SJCRH30 (cell line): ENCODE results near the gene MYO1E. TPM values are rescaled to one million over a fixed set of nuclear protein-coding genes. Genes with fewer than 3 reads are reported as not detected.
A peak's percentile ranks its signal among the peaks of the same experiment; 100 is the strongest.
"Not testable (repeated sequence)": the region's sequence is repeated elsewhere in the genome, so short reads cannot be mapped to it uniquely, and the experiment has no call there.

Experiments used
- DNase-seq, 2 experiments: peaks; one replicate each; pipeline ENCODE4 v3.0.0-alpha.2; 2015 to 2020
- H3K27ac ChIP-seq: fragments of 250-450 bp; sonication (Bioruptor Pico); 2 replicates; pipeline ENCODE4 v1.5.1; 2020; ENCODE audit warnings: mild to moderate bottlenecking, moderate library complexity
- H3K27me3 ChIP-seq: fragments of 250-450 bp; sonication (Bioruptor Pico); 2 replicates; pipeline ENCODE4 v1.5.1; 2020; ENCODE audit warnings: mild to moderate bottlenecking, moderate library complexity
- H3K36me3 ChIP-seq: fragments of 250-450 bp; sonication (Bioruptor Pico); 2 replicates; pipeline ENCODE4 v1.5.1; 2020; ENCODE audit warnings: mild to moderate bottlenecking, moderate library complexity
- H3K4me1 ChIP-seq: fragments of 250-450 bp; sonication (Bioruptor Pico); 2 replicates; pipeline ENCODE4 v1.5.1; 2020; ENCODE audit warnings: mild to moderate bottlenecking, moderate library complexity
- H3K4me3 ChIP-seq: fragments of 250-450 bp; sonication (Bioruptor Pico); 2 replicates; pipeline ENCODE4 v1.5.1; 2020; ENCODE audit warnings: mild to moderate bottlenecking, moderate library complexity
- H3K9me3 ChIP-seq: fragments of 250-450 bp; sonication (Bioruptor Pico); replicated peaks from 2 replicates; pipeline ENCODE4 v1.5.1; 2020; ENCODE audit warnings: mild to moderate bottlenecking, moderate library complexity
- total RNA-seq: library from RNA; depleted of rRNA; stranded (reverse); fragments of >200 nt; shearing (Covaris generic); gene quantifications from 2 replicates; pipeline ENCODE4 v1.2.3, GENCODE V29; 2014

Gene MYO1E
- total RNA-seq, 1 experiment from 2014 or later: 176 TPM

DNA sequence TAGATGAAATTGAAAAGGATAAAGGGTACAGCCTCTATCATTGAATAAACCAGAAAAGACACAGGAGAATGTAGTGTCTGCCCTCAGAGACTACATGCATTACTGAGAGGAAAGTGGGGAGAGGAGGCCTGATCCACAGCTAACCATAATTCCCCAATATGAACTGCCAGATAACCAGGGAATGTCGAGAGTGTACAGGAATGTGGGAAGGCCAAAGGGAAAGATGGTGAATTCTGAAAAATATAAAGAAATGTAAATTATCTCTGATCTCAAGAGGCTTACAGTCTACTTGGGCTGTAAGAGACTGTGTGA is 22.3 kb downstream of the MYO1E start:
- no peaks in the 10 kb centered on the region; the same call in 1 of the 2 replicates for H3K4me1 ChIP-seq
- DNase-seq: no peak
- no peaks in the 10 kb centered on the region for H3K27me3 ChIP-seq
- peaks cover 3% of the 10 kb centered on the region for H3K36me3 ChIP-seq
- H3K27ac ChIP-seq: no peak overlapping the region
- no peaks in the 10 kb centered on the region for H3K9me3 ChIP-seq
- H3K4me3 ChIP-seq: no peak overlapping the region

DNA sequence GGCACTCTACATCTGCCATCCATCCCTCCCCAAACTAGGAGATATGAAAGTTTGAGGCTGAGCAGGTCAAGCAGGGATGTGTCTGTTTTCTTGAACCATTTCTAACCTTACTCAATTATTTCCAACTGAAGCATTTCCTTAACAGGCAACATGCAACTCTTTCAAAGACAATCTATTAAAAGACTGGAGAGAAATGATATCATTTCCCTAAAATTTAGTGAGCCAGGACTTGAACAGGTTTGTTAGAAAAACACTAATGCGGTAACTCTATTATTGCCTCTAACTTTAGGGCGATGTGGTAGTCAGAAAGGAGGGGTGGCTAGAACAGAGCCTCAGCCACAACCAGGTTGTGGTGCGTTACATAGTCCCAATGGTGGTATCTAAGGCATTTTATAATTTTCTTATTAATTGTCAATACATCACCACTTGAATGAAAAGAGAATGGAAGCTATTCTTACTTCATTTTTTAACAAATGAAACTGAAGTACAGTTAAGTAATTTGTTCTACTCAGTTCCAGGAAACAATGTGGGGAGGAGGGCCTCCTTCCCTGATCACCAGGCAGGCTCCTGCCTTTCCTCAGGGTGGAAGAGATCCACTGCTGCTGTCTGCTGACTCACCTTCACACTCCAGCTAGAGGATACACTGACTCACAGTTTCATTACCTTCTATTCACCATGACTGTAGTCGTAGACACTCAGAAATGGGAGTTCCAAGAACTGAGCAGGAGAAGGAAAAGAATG is 22.8 kb downstream of the MYO1E start:
- Histone ChIP-seq H3K27me3 (no peaks in the 10 kb centered on the region), H3K9me3 (no peaks in the 10 kb centered on the region), H3K4me3 (no peak overlapping the region), H3K4me1 (no peaks in the 10 kb centered on the region; the same call in 1 of the 2 replicates), H3K27ac (no peak overlapping the region), H3K36me3 (peaks cover 3% of the 10 kb centered on the region)
- peak in 1 of 2 experiments; percentile 26 for DNase-seq

GRCh38 chr15:59347915-59348314 is 24.8 kb downstream of the MYO1E start:
- H3K27ac ChIP-seq: no peak overlapping the region
- no peak overlapping the region for H3K4me3 ChIP-seq
- peaks cover 3% of the 10 kb centered on the region for H3K36me3 ChIP-seq
- no peak for DNase-seq
- no peaks in the 10 kb centered on the region for H3K4me1 ChIP-seq
- no peaks in the 10 kb centered on the region for H3K27me3 ChIP-seq
- no peaks in the 10 kb centered on the region for H3K9me3 ChIP-seq

GRCh38 chr15:59346951-59347350 is 25.7 kb downstream of the MYO1E start:
- Histone ChIP-seq H3K27me3 (no peaks in the 10 kb centered on the region), H3K36me3 (peaks cover 3% of the 10 kb centered on the region; the same call in 1 of the 2 replicates), H3K9me3 (no peaks in the 10 kb centered on the region), H3K27ac (no peak overlapping the region), H3K4me1 (no peaks in the 10 kb centered on the region), H3K4me3 (no peak overlapping the region)
- no peak for DNase-seq

DNA sequence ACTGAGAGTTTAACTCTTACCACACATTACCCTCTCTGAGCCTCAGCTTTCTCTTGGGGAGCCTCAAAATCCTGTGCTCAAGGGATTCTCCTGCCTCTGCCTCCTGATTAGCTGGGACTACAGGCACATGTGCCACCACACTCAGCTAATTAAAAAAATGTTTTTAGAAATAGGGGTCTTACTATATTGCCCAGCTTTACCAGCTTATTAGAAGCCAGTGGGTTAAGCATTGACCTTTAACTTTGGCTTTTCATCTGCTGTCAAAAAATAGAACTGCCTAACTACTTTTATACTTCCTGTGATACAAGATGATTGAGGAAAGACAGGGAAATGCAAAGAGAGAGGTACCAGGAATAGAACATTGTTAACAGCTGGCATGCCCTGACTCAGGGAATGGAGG is 27.3 kb downstream of the MYO1E start:
- Histone ChIP-seq H3K27me3 (no peaks in the 10 kb centered on the region), H3K27ac (no peak overlapping the region)
- no peak for DNase-seq

DNA sequence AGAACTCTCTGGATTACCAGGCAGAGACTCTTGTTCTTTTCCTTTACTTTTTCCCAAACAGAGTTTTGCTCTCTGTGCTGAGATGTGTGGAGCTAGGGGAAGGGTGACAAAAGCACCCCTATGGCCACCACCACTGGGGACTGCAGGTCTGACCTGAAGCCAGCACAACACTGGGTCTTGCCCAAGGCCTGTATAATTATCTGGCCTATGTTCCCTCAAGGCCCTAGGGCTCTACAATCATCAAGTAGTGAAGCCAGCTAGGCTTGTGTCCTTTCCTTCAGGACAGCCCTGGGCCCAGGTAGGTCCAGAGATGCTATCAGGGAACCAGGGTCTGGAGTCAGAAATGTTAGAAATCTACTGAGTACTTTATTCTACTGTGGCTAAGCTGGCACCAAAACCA is 28.4 kb downstream of the MYO1E start:
- no peak overlapping the region for H3K27ac ChIP-seq
- no peaks in the 10 kb centered on the region for H3K27me3 ChIP-seq
- H3K9me3 ChIP-seq: no peaks in the 10 kb centered on the region
- no peaks in the 10 kb centered on the region for H3K4me1 ChIP-seq
- H3K4me3 ChIP-seq: no peak overlapping the region
- DNase-seq: no peak
- H3K36me3 ChIP-seq: no peaks in the 10 kb centered on the region; the same call in 1 of the 2 replicates

More for the DNA sequence above, 27.3 kb downstream of the MYO1E start:
- H3K4me1 ChIP-seq: no peaks in the 10 kb centered on the region
- peaks cover 3% of the 10 kb centered on the region for H3K36me3 ChIP-seq
- H3K4me3 ChIP-seq: no peak overlapping the region
- H3K9me3 ChIP-seq: no peaks in the 10 kb centered on the region

GRCh38 chr15:59340325-59340724 is 32.3 kb downstream of the MYO1E start:
- no peaks in the 10 kb centered on the region for H3K4me1 ChIP-seq
- no peaks in the 10 kb centered on the region for H3K9me3 ChIP-seq
- H3K27ac ChIP-seq: no peak overlapping the region
- no peaks in the 10 kb centered on the region for H3K27me3 ChIP-seq
- no peak overlapping the region for H3K4me3 ChIP-seq
- no peaks in the 10 kb centered on the region; the same call in 1 of the 2 replicates for H3K36me3 ChIP-seq
- DNase-seq: no peak

- DNase-seq: no peak
- no peak overlapping the region for H3K4me3 ChIP-seq
- H3K27me3 ChIP-seq: no peaks in the 10 kb centered on the region
- H3K4me1 ChIP-seq: no peaks in the 10 kb centered on the region
- H3K36me3 ChIP-seq: no peaks in the 10 kb centered on the region; the same call in 1 of the 2 replicates
- no peaks in the 10 kb centered on the region for H3K9me3 ChIP-seq
- H3K27ac ChIP-seq: no peak overlapping the region
Measured at GRCh38 chr15:59339252-59339672, 33.4 kb downstream of the MYO1E start.

GRCh38 chr15:59338414-59338813 is 34.3 kb downstream of the MYO1E start:
- H3K27ac ChIP-seq: no peak overlapping the region
- no peaks in the 10 kb centered on the region for H3K27me3 ChIP-seq
- H3K9me3 ChIP-seq: no peaks in the 10 kb centered on the region
- no peaks in the 10 kb centered on the region; the same call in 1 of the 2 replicates for H3K36me3 ChIP-seq
- H3K4me1 ChIP-seq: no peaks in the 10 kb centered on the region
- no peak for DNase-seq
- H3K4me3 ChIP-seq: no peak overlapping the region

DNA sequence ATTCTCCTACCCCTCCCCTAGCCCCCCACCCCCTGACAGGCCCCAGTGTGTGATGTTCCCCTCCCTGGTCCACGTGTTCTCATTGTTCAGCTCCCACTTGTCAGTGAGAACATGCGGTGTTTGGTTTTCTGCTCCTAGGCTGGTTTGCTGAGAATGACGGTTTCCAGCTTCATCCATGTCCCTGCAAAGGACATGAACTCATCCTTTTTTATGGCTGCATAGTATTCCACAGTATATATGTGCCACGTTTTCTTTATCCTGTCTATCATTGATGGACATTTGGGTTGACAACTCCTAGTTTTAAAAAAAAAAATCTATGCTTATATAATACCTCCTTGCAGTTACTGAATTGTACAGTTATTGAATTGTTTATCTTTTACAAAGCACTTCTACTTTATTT is 35.9 kb downstream of the MYO1E start:
- not testable (repeated sequence) for DNase-seq, H3K36me3 ChIP-seq, H3K4me1 ChIP-seq, H3K27me3 ChIP-seq, H3K4me3 ChIP-seq, H3K9me3 ChIP-seq, H3K27ac ChIP-seq

DNA sequence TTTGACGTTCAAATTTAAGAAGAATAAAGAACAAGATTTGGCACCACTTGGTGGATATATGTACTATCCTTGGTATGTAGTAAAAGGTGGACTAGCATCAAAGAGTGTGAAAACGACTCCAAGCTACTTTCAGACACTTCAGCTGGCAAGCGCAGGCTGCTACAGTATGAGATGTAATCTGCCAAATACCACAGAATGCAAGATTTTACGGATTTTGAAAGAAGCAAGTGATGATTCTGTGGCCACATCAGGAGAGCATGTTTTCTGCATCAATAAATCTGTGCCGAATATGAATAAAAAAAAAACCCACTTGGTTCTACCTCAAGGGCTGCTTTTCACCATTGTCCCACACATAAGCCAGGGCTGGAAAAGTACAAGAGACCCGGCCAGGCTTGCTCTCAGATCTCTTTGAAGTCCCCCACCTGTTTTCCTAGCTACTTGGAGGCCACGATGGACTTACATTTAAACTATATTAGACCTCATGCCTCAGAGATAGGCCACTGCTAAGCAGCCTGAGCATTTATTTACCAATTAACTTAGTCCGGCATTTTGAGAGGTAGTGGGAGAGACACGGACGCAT is 37.4 kb downstream of the MYO1E start:
- Histone ChIP-seq H3K4me3 (no peak overlapping the region), H3K4me1 (no peaks in the 10 kb centered on the region)

DNA sequence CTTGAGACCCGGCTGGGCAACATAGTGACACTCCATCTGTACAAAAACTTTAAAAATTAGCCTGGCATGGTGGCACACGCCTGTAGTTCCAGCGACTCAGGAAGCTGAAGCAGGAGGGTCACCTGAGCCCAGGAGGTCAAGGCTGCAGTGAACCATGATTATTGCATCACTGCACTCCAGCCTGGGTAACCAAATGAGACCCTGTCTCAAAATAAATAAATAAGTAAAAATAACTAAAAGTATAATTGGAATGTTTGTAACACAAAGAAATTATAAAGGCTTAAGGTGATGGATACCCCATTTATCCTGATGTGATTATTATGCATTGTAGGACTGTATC is 38.6 kb downstream of the MYO1E start:
- Histone ChIP-seq H3K9me3 (no peaks in the 10 kb centered on the region), H3K27ac (no peak overlapping the region), H3K4me1 (no peaks in the 10 kb centered on the region), H3K27me3 (no peaks in the 10 kb centered on the region), H3K4me3 (no peak overlapping the region), H3K36me3 (no peaks in the 10 kb centered on the region; the same call in 1 of the 2 replicates)
- no peak for DNase-seq

More for the DNA sequence above, 37.4 kb downstream of the MYO1E start:
- Histone ChIP-seq H3K36me3 (no peaks in the 10 kb centered on the region; the same call in 1 of the 2 replicates), H3K27me3 (no peaks in the 10 kb centered on the region), H3K27ac (no peak overlapping the region), H3K9me3 (no peaks in the 10 kb centered on the region)
- DNase-seq: no peak

DNA sequence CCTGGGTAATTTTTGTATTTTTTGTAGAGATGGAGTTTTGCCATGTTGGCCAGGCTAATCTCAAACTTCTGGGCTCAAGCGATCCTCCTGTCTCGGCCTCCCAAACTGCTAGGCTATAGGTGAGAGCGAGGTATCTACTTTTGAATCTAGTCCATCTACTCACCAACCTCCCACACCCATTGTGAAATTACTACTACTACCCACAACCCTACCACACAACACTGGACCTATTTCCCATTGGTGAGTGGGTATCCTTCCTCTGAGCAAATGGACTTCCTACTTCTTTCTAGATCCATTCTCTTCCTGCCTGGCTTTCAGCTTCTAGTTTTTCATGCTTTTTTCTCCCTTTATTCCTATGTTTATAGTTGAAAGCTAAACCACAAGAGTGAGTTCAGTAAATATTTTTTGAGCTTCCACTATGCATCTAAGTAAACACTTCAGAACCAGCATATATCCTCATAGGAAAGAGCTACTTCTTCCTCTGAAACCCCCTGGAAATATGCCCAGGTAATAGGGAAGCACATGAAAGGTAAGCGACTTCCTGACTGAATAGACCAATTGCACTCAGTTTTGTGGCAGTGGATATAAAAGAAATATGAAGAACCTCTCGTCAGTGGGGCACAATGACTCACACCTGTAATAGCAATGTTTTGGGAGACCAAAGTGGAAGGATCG is 39.1 kb downstream of the MYO1E start:
- no peak overlapping the region for H3K27ac ChIP-seq
- no peaks in the 10 kb centered on the region for H3K9me3 ChIP-seq
- H3K4me3 ChIP-seq: no peak overlapping the region
- no peaks in the 10 kb centered on the region for H3K27me3 ChIP-seq
- H3K36me3 ChIP-seq: no peaks in the 10 kb centered on the region; the same call in 1 of the 2 replicates
- H3K4me1 ChIP-seq: no peaks in the 10 kb centered on the region
- no peak for DNase-seq

DNA sequence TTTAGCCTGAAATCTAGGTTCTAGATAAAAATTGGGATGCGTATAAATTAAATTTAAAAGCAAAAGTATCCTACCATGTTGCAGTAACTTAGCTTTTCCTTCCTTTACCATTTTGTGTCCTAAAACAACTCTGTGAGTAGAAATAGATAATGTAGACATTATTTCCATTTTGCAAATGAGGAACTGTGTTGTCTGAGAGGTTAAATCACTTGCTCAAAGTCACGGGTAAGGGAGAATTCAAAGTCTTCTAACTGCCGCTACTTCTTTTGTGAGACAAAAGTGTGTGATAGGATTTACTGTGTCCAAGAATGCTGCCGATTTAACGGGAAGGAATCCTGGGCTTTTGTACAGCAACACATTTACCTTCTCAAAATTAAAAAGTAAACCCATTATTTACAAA is 40.7 kb downstream of the MYO1E start:
- Histone ChIP-seq H3K27me3 (no peaks in the 10 kb centered on the region), H3K4me3 (no peak overlapping the region), H3K27ac (no peak overlapping the region), H3K4me1 (no peaks in the 10 kb centered on the region), H3K36me3 (no peaks in the 10 kb centered on the region; the same call in 1 of the 2 replicates), H3K9me3 (no peaks in the 10 kb centered on the region)
- no peak for DNase-seq

DNA sequence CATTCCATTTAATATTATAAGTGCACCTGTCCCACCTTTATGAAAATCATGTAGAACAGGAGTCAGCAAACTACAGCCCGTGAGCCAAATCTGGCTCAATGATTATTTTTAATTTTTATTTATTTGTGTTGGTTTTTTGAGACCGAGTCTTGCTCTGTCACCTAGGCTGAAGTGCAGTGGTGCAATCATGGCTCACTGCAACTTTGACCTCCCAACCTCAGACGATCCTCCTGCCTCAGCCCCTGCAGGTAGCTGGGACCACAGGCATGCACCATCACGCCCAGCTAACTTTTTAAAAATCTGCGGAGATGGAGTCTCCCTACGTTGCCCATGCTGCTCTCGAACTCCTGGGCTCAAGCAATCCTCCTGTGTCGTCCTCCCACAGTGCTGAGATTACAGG is 42.0 kb downstream of the MYO1E start:
- H3K9me3 ChIP-seq: no peaks in the 10 kb centered on the region
- no peaks in the 10 kb centered on the region for H3K4me1 ChIP-seq
- peaks cover 1% of the 10 kb centered on the region; the same call in 1 of the 2 replicates for H3K36me3 ChIP-seq
- H3K27ac ChIP-seq: no peak overlapping the region
- DNase-seq: no peak
- no peak overlapping the region for H3K4me3 ChIP-seq
- no peaks in the 10 kb centered on the region for H3K27me3 ChIP-seq
